ENCODE data around the gene ASAH2.
"Not testable (repeated sequence)": the region's sequence is repeated elsewhere in the genome, so short reads cannot be mapped to it uniquely, and the experiment has no call there.

Gene ASAH2

GRCh38 chr10:50251394-50251793 is at the start of gene ASAH2:
Gene ASAH2 (minus strand): TSS chr10:50251516. CDS start chr10:50248610, 2,906 bp downstream.
- DNase-seq (ENCODE audit: low read depth) = no peak

GRCh38 chr10:50299948-50300669 is 48.8 kb upstream of the ASAH2 start:
- DNase-seq (ENCODE audit: low read depth) = no peak

GRCh38 chr10:50295367-50295766 is 44.1 kb upstream of the ASAH2 start:
- no peak for DNase-seq (ENCODE audit: low read depth)

GRCh38 chr10:50294582-50294981 is 43.3 kb upstream of the ASAH2 start:
- no peak for DNase-seq (ENCODE audit: low read depth)

GRCh38 chr10:50293513-50294313 is 42.4 kb upstream of the ASAH2 start:
- no peak for DNase-seq (ENCODE audit: low read depth)

- DNase-seq (ENCODE audit: low read depth) = peak; percentile 75
These were observed 40.0 kb upstream of the ASAH2 start for GRCh38 chr10:50291261-50291850.

- DNase-seq (ENCODE audit: low read depth) = no peak
These were observed 37.9 kb upstream of the ASAH2 start for GRCh38 chr10:50289196-50289595.

- DNase-seq (ENCODE audit: low read depth) = no peak
These were observed 35.9 kb upstream of the ASAH2 start for GRCh38 chr10:50286996-50287803.

- no peak for DNase-seq (ENCODE audit: low read depth)
These were observed 35.2 kb upstream of the ASAH2 start for GRCh38 chr10:50286517-50286916.

- DNase-seq (ENCODE audit: low read depth) = no peak
These were observed 30.7 kb upstream of the ASAH2 start for GRCh38 chr10:50281967-50282522.

GRCh38 chr10:50281210-50281966 is 30.1 kb upstream of the ASAH2 start:
- no peak for DNase-seq (ENCODE audit: low read depth)

- DNase-seq (ENCODE audit: low read depth) = no peak
These were observed 28.9 kb upstream of the ASAH2 start for GRCh38 chr10:50280049-50280841.

- DNase-seq (ENCODE audit: low read depth) = peak; percentile 2
These were observed 28.2 kb upstream of the ASAH2 start for GRCh38 chr10:50279489-50279888.

- peak; percentile 6 for DNase-seq (ENCODE audit: low read depth)
These were observed 24.4 kb upstream of the ASAH2 start for GRCh38 chr10:50275650-50276235.

GRCh38 chr10:50272531-50272930 is 21.2 kb upstream of the ASAH2 start:
- DNase-seq (ENCODE audit: low read depth) = no peak

GRCh38 chr10:50271564-50272250 is 20.4 kb upstream of the ASAH2 start:
- DNase-seq (ENCODE audit: low read depth) = no peak

GRCh38 chr10:50267877-50268276 is 16.6 kb upstream of the ASAH2 start:
- not testable (repeated sequence) for DNase-seq (ENCODE audit: low read depth)

- not testable (repeated sequence) for DNase-seq (ENCODE audit: low read depth)
These were observed 11.3 kb upstream of the ASAH2 start for GRCh38 chr10:50262625-50263024.

GRCh38 chr10:50260791-50261281 is 9.5 kb upstream of the ASAH2 start:
- peak; percentile 57 for DNase-seq (ENCODE audit: low read depth)
